CD1c-positive myeloid dendritic cell (primary cell): Measurements from ENCODE around the gene SPATA19.

Experiments used
- DNase-seq: peaks from one replicate; pipeline ENCODE4 v3.0.0-alpha.2; 2016; ENCODE audit errors: extremely low spot score

The SPATA19 gene

GRCh38 chr11:133835593-133836548 lies 9.4 kb downstream of the SPATA19 start:
- DNase-seq: no peak

- peak; percentile 35 for DNase-seq
Observed at GRCh38 chr11:133834682-133835592, 10.4 kb downstream of the SPATA19 start.

- no peak for DNase-seq
Observed at GRCh38 chr11:133833898-133834681, 11.2 kb downstream of the SPATA19 start.

- no peak for DNase-seq
Observed at GRCh38 chr11:133832991-133833897, 12.1 kb downstream of the SPATA19 start.

DNA sequence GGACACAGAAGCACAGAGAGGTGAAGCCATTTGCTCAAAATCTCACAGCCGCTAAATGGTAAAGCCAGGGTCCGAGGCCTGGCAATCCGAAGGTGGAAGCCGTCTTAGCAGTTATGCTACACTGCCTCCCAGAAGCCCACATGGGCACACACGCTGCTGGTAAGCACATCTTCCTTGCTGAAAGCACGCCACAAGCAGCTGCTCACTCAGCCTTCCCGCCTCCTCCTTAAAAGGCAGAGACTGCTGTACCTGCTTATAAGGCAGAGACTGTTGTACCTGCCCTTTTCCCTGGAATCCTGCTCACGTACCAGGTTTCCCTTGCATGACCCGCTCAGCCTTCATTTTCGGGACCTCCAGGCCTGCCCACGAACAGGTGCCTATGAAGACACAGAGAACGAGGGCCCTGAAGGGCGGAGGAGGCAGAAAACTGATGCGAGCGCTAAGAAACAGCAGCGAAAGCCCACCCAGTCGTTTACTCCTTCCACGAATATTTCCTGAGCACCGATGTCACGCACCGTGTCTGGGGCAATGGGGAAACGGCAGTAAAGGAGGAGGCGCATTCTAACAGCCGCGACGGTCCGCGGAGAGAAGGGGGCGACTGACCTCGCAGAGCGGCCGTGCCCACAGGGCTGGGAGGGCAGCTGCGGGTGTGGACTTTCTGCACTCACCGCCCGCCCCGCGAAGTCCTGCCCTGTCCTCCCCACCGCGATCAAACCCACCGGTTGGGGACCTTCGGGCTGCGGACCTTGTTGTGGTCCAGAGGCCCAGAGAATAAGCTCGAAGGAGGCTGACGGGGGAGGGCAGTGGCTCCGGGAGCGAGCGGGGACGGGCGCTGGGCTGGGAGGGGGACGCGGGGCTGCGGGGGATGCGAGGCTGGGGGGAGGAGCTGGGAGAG lies 13.0 kb downstream of the SPATA19 start:
- no peak for DNase-seq

GRCh38 chr11:133830931-133831907 lies 14.1 kb downstream of the SPATA19 start:
- DNase-seq: no peak

GRCh38 chr11:133829566-133829965 lies 15.7 kb downstream of the SPATA19 start:
- DNase-seq: no peak

GRCh38 chr11:133828871-133829270 lies 16.4 kb downstream of the SPATA19 start:
- DNase-seq: no peak

DNA sequence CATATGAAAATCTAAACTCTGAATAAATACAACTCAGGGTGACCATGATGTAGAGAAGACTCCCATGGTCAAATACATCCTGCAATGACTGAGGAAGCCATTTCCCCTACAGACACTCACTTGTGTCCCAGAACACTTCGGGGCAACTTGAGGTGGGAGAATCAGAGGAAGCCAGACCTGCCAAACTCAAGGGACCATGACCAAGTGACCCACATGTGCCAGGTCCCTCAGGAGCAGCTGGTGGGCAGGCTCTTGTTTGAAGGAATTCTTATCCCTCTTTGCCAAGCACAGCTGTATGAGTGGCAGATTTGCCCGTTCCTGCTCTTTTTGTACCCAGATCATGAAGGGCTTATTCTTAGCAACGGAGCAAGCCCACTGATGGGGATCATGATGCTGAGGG lies 17.8 kb downstream of the SPATA19 start:
- no peak for DNase-seq

DNA sequence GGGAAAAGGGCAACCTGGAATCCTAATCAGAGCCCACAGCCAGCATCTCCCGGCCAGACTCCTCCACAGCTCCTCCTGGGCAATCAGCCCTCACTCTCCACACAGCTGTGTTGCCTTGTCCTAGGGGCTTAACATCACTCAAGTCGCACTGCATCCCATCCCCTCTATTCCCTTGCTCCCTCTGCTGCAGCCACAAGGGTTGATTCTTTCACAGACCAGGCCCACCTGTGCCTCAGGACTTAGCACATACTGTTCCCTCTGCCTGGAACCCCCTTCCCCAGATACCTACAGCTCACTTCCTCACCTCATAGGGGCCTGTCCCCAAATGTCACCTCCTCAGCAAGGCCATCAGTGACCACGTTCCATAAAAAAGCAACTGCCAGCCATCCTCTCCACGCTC lies 18.4 kb downstream of the SPATA19 start:
- no peak for DNase-seq

GRCh38 chr11:133825666-133826065 lies 19.6 kb downstream of the SPATA19 start:
- no peak for DNase-seq

DNA sequence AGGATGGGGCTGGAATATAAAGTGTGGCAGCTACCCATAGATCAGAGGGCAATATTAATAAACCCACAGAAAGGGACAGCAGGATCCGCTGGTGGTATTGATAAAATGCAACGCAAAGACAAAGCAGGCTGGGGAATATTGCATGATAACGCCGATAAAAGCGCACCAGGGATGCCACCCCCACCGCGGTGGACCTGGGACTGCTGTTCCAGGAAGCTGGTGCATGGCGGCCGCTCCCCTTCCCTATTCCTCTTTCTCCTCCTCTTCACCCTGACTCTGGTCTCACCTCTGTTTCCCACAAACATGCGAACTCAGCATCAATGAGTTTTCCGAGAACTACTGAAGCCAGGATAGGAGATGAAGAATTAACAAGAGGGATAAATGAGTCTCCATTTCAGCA lies 20.2 kb downstream of the SPATA19 start:
- no peak for DNase-seq

- DNase-seq: no peak
Observed at GRCh38 chr11:133824593-133824992, 20.7 kb downstream of the SPATA19 start.

DNA sequence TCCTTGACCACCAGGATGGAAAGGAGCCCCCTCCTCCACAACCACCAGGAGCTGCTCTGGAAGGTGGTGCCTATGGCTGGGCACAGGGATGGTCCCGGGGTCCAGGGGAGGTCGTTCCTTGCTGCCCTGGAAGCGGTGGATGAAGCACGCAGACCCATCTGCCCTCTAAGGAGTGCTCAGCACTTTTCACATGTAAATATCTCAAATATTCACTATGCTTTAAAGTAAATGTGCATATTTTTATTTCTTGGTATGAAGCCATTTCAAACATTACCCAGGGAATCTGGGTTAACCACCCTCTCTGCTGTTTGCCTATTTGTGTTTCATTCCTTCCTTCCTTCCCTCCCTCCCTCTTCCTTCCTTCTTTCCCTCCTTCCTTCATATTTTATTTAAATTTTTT lies 21.7 kb downstream of the SPATA19 start:
- no peak for DNase-seq

- DNase-seq: no peak
Observed at GRCh38 chr11:133823211-133823610, 22.1 kb downstream of the SPATA19 start.

- DNase-seq: peak; percentile 18
Observed at GRCh38 chr11:133821776-133822175, 23.5 kb downstream of the SPATA19 start.

DNA sequence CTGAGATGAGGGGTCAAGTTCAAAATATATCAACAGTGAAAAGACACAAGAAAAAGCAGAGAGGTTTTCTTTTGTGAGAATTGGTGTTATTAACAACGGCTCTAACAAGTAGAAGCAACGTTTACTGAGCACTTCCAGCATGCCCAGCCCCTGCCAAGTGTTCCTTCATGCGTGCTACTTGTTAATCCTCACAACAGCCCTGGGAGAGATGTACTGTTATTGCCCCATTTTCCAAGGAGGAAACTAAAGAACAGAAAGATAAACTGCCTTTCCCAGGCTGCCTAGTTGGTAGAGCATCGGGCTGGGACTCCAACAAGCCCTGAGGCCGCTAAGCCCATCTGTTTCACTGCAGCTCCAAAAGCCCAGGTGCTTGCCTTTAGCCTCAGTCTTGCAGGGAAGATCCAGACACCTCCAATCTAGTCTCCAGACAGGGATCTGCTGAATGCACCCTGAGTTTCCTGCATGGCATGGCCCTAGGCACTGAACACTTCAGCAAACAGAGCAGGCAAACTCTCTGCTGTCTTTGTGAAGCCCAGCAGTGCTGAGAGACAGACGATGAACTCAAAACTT lies 25.5 kb downstream of the SPATA19 start:
- DNase-seq: no peak

DNA sequence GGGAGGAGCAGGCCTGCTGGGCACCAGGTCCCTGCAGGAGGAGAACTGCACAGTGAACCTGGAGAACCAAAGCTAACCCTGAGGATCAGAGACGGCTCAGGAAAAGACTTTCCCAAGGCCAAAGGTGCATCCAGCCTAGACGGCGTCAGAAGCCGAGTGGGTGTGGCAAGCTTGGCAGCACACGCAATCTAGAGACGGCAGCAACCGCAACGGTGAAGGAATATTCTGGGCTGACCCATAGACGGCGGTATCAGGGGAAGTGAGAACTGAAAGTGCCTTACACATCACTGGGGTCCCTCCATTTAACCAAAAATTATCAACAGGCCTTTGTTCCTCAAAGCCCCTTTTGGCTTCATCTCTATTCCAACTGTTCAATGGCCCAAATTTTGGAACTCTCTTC lies 26.2 kb downstream of the SPATA19 start:
- DNase-seq: no peak
